OCI-LY1 (cell line): ENCODE data around the gene SLC22A4.

Experiments used
- H2AFZ ChIP-seq: fragments of 200-600 bp; sonication (generic), shearing (Covaris generic); 2 replicates; pipeline ENCODE4 v1.6.0; 2014; ENCODE audit warnings: antibody characterized with exemption, mild to moderate bottlenecking, low read length
- H3F3A ChIP-seq: fragments of 200-600 bp; sonication (generic), shearing (Covaris generic); 2 replicates; pipeline ENCODE4 v1.6.0; 2014; ENCODE audit warnings: mild to moderate bottlenecking, antibody characterized with exemption, low read length, moderate library complexity; ENCODE audit not compliant: insufficient read depth
- H3K27ac ChIP-seq: fragments of 200-600 bp; sonication (generic); 2 replicates; pipeline ENCODE4 v1.5.1; 2014; ENCODE audit warnings: low read length, mixed run types, mild to moderate bottlenecking, low read depth; ENCODE audit not compliant: poor library complexity, severe bottlenecking
- H3K27me3 ChIP-seq: fragments of 200-600 bp; sonication (generic); 2 replicates; pipeline ENCODE4 v1.6.0; 2014; ENCODE audit warnings: antibody characterized with exemption, mild to moderate bottlenecking, low read length, moderate library complexity; ENCODE audit not compliant: insufficient read depth
- H3K36me3 ChIP-seq: fragments of 200-600 bp; sonication (generic); 2 replicates; pipeline ENCODE4 v1.6.1; 2014; ENCODE audit warnings: mild to moderate bottlenecking, antibody characterized with exemption, low read length, moderate library complexity, mixed read lengths; ENCODE audit not compliant: insufficient read depth
- H3K4me1 ChIP-seq: fragments of 200-600 bp; sonication (generic); 2 replicates; pipeline ENCODE4 v1.5.1; 2014; ENCODE audit warnings: mild to moderate bottlenecking, low read length, moderate library complexity; ENCODE audit not compliant: insufficient read depth, severe bottlenecking
- H3K4me2 ChIP-seq: fragments of 200-600 bp; sonication (generic), shearing (Covaris generic); 2 replicates; pipeline ENCODE4 v1.6.1; 2014; ENCODE audit warnings: low read length
- H3K4me3 ChIP-seq: fragments of 200-600 bp; sonication (generic); 2 replicates; pipeline ENCODE4 v1.5.1; 2014; ENCODE audit warnings: low read length, low read depth, mild to moderate bottlenecking, mixed read lengths; ENCODE audit not compliant: poor library complexity, severe bottlenecking
- H3K79me2 ChIP-seq: fragments of 200-600 bp; shearing (Covaris generic); 2 replicates; pipeline ENCODE4 v1.6.1; 2016; ENCODE audit warnings: mixed run types, low read length, mixed read lengths; ENCODE audit not compliant: insufficient read depth
- H3K9ac ChIP-seq: fragments of 200-600 bp; sonication (generic), shearing (Covaris generic); 2 replicates; pipeline ENCODE4 v1.6.1; 2014; ENCODE audit warnings: mild to moderate bottlenecking, low read length, mixed read lengths
- H3K9me2 ChIP-seq: fragments of 200-600 bp; sonication (generic), shearing (Covaris generic); 2 replicates; pipeline ENCODE4 v1.6.1; 2014; ENCODE audit warnings: low read depth, mild to moderate bottlenecking, low read length, mixed read lengths
- H3K9me3 ChIP-seq: fragments of 200-600 bp; shearing (Covaris generic); 2 replicates; pipeline ENCODE4 v1.6.1; 2014; ENCODE audit warnings: low read length, mixed read lengths
- H4K20me1 ChIP-seq: fragments of 200-600 bp; sonication (generic), shearing (Covaris generic); 2 replicates; pipeline ENCODE4 v1.6.0; 2016; ENCODE audit warnings: mild to moderate bottlenecking, low read length; ENCODE audit not compliant: insufficient read depth
- EZH2 ChIP-seq: fragments of 200-600 bp; sonication (generic), shearing (Covaris generic); IDR thresholded peaks from 2 replicates; pipeline ENCODE4 v1.8.0; 2017; ENCODE audit warnings: borderline replicate concordance, mixed run types, mild to moderate bottlenecking, antibody characterized with exemption, low read length, moderate library complexity, mixed read lengths
- TF ChIP-seq, protein P1 (sequence below): fragments of 200-600 bp; sonication (generic), shearing (Covaris generic); IDR thresholded peaks from 2 replicates; pipeline ENCODE4 v1.5.1; 2017; ENCODE audit warnings: mild to moderate bottlenecking, antibody characterized with exemption, low read length, moderate library complexity, mixed read lengths

SLC22A4 gene

GRCh38 chr5:132365213-132365612, 71.0 kb downstream of the SLC22A4 start:
- no peak overlapping the region for H3K9ac ChIP-seq
- H3K4me1 ChIP-seq = peaks cover 11% of the 10 kb centered on the region
- no peaks in the 10 kb centered on the region for H3F3A ChIP-seq
- no peaks in the 10 kb centered on the region for H3K79me2 ChIP-seq
- no peaks in the 10 kb centered on the region for H3K27me3 ChIP-seq
- H3K9me3 ChIP-seq = no peaks in the 10 kb centered on the region
- no peaks in the 10 kb centered on the region for H3K9me2 ChIP-seq
- no peaks in the 10 kb centered on the region for H4K20me1 ChIP-seq
- no peak overlapping the region for H2AFZ ChIP-seq
- no peaks in the 10 kb centered on the region for H3K36me3 ChIP-seq
- TF ChIP-seq, protein P1, sequence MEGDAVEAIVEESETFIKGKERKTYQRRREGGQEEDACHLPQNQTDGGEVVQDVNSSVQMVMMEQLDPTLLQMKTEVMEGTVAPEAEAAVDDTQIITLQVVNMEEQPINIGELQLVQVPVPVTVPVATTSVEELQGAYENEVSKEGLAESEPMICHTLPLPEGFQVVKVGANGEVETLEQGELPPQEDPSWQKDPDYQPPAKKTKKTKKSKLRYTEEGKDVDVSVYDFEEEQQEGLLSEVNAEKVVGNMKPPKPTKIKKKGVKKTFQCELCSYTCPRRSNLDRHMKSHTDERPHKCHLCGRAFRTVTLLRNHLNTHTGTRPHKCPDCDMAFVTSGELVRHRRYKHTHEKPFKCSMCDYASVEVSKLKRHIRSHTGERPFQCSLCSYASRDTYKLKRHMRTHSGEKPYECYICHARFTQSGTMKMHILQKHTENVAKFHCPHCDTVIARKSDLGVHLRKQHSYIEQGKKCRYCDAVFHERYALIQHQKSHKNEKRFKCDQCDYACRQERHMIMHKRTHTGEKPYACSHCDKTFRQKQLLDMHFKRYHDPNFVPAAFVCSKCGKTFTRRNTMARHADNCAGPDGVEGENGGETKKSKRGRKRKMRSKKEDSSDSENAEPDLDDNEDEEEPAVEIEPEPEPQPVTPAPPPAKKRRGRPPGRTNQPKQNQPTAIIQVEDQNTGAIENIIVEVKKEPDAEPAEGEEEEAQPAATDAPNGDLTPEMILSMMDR = no peak
- TF ChIP-seq EZH2 = no peak
- H3K4me3 ChIP-seq = no peak overlapping the region
- no peak overlapping the region for H3K4me2 ChIP-seq
- no peak overlapping the region for H3K27ac ChIP-seq

- no peak overlapping the region for H3K4me3 ChIP-seq
- H3K4me2 ChIP-seq = no peak overlapping the region
Observed at GRCh38 chr5:132368186-132368585, 74.0 kb downstream of the SLC22A4 start.

GRCh38 chr5:132369007-132369473, 74.8 kb downstream of the SLC22A4 start:
- Histone ChIP-seq H3K9ac (peak overlapping the region; percentile 72), H3K36me3 (no peaks in the 10 kb centered on the region), H3K9me2 (no peaks in the 10 kb centered on the region), H3K27me3 (no peaks in the 10 kb centered on the region), H3K79me2 (no peaks in the 10 kb centered on the region), H3K27ac (no peak overlapping the region), H3F3A (no peaks in the 10 kb centered on the region), H3K4me1 (peaks cover 16% of the 10 kb centered on the region), H3K9me3 (no peaks in the 10 kb centered on the region), H2AFZ (peak overlapping the region; percentile 94), H3K4me3 (peak overlapping the region; percentile 76), H3K4me2 (peak overlapping the region; percentile 93), H4K20me1 (no peaks in the 10 kb centered on the region)
- TF ChIP-seq, protein P1 = no peak

More at GRCh38 chr5:132368186-132368585, 74.0 kb downstream of the SLC22A4 start:
- Histone ChIP-seq H3K4me1 (peaks cover 16% of the 10 kb centered on the region), H3K79me2 (no peaks in the 10 kb centered on the region), H3K9me2 (no peaks in the 10 kb centered on the region), H3F3A (no peaks in the 10 kb centered on the region), H3K27me3 (no peaks in the 10 kb centered on the region), H4K20me1 (no peaks in the 10 kb centered on the region), H3K36me3 (no peaks in the 10 kb centered on the region), H3K9ac (no peak overlapping the region), H3K9me3 (no peaks in the 10 kb centered on the region), H3K27ac (no peak overlapping the region), H2AFZ (no peak overlapping the region)
- TF ChIP-seq EZH2 = no peak
- TF ChIP-seq, protein P1 = no peak
